Measurements from ENCODE around the gene MAGIX.

- TF ChIP-seq FOXP2 (optimal IDR thresholded peaks at IDR 0.05; ENCODE audit: borderline replicate concordance, extremely low read depth, extremely low read length, insufficient read depth) (no peak), POLR2AphosphoS5 (IDR thresholded peaks at IDR 0.05; ENCODE audit: low read depth, low read length) (no peak)
Measured at GRCh38 chrX:49171752-49172279, 9.3 kb downstream of the MAGIX start, which contains the start of gene PLP2.
